Bronchial epithelial cell (primary cell): ENCODE measurements around the gene MTA1. TPM values are rescaled to one million over a fixed set of nuclear protein-coding genes. Genes with fewer than 3 reads are reported as not detected.

Experiments
- DNase-seq: peaks from one replicate; pipeline ENCODE4 v3.0.0-alpha.2; 2010; ENCODE audit warnings: low read depth
- FAIRE-seq: peaks from 2 replicates; lab custom pipeline; 2011; peaks lifted over from hg19 to GRCh38; lab: Jason Lieb, UNC
- H3K27me3 ChIP-seq: 2 replicates; pipeline ENCODE4 v1.5.1; 2011; ENCODE audit warnings: low read length; ENCODE audit not compliant: control insufficient read depth, insufficient read depth
- H3K36me3 ChIP-seq: 2 replicates; pipeline ENCODE4 v1.5.1; 2011; ENCODE audit warnings: low read length; ENCODE audit not compliant: control insufficient read depth, insufficient read depth
- H3K4me3 ChIP-seq: 2 replicates; pipeline ENCODE4 v1.5.1; 2011; ENCODE audit warnings: mild to moderate bottlenecking, low read depth, low read length, control low read depth
- total RNA-seq: library from RNA; depleted of rRNA; stranded (reverse); fragments of >200 nt; gene quantifications from 2 replicates; pipeline ENCODE4 v1.2.1, GENCODE V29; 2014
- TF ChIP-seq, protein P1 (sequence below): IDR thresholded peaks from 2 replicates; pipeline ENCODE4 v1.5.1; 2011; ENCODE audit warnings: mild to moderate bottlenecking, moderate library complexity, low read length, control low read depth, inconsistent platforms; ENCODE audit not compliant: insufficient read depth, severe bottlenecking

MTA1 gene
- total RNA-seq, 1 donor from 2014 or later = 25.5 TPM

DNA sequence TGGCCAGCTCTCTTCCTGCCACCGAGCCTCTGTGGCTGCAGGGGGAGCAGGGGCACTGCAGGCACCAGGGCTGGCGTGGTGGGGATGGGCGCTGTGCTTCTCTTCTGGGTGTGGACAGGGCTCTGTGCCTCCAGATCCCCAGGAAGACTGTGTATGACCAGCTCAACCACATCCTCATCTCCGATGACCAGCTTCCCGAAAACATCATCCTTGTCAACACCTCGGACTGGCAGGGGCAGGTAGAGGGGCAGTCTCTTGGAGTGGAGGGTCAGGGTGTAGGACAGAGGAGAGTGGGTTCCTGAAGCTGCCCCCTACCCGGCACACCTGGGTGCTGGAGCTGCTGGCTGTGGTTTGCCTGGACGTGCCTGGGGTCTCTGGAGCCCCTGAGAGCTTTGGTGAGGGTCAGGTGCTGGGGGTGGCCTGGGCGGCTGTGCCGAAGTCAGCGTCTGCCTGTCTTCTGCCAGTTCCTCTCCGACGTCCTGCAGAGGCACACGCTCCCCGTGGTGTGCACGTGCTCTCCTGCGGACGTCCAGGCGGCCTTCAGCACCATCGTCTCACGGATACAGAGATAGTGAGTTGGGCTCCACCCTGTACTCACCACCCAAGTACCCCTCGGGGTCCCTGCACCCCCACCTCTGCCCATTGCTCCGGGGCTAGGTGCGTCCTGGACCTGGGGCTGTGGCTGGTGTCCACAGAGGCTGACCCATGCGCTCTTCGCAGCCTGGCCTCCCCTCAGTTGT is 37.1 kb upstream of the MTA1 start:
- Histone ChIP-seq H3K27me3 (no peaks in the 10 kb centered on the region), H3K4me3 (no peak overlapping the region), H3K36me3 (peaks cover 18% of the 10 kb centered on the region)
- TF ChIP-seq, protein P1, sequence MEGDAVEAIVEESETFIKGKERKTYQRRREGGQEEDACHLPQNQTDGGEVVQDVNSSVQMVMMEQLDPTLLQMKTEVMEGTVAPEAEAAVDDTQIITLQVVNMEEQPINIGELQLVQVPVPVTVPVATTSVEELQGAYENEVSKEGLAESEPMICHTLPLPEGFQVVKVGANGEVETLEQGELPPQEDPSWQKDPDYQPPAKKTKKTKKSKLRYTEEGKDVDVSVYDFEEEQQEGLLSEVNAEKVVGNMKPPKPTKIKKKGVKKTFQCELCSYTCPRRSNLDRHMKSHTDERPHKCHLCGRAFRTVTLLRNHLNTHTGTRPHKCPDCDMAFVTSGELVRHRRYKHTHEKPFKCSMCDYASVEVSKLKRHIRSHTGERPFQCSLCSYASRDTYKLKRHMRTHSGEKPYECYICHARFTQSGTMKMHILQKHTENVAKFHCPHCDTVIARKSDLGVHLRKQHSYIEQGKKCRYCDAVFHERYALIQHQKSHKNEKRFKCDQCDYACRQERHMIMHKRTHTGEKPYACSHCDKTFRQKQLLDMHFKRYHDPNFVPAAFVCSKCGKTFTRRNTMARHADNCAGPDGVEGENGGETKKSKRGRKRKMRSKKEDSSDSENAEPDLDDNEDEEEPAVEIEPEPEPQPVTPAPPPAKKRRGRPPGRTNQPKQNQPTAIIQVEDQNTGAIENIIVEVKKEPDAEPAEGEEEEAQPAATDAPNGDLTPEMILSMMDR = no peak
- no peak for FAIRE-seq
- no peak for DNase-seq

DNA sequence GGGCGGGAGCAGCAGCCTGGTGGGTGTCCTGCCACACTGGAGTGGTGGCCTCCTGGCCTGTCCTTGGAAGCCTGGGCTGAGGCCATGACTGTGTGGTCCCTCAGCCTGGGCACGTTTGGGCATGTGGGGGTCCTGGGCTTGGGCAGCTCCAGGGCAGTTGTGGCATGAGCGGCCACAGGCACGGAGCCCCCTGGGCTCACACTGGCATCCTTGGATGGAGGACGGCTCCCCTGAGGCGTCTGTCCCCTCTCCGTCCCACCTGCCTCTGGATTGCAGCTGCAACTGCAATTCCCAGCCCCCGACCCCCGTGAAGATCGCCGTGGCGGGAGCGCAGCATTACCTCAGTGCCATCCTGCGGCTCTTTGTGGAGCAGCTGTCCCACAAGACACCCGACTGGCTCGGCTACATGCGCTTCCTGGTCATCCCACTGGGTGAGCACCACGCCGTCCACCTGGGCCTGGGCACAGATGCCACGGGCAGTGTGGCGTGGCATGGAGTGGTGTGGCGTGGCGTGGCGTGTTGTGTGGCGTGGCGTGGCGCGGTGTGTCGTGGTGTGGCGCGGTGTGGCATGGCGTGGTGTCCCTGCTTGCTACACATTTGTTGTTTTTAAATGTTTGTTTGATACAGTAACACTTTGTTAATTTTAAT is 36.4 kb upstream of the MTA1 start:
- H3K36me3 ChIP-seq = peaks cover 20% of the 10 kb centered on the region
- H3K27me3 ChIP-seq = no peaks in the 10 kb centered on the region
- no peak overlapping the region for H3K4me3 ChIP-seq
- FAIRE-seq (no peak), DNase-seq (no peak)
- TF ChIP-seq, protein P1 = no peak

DNA sequence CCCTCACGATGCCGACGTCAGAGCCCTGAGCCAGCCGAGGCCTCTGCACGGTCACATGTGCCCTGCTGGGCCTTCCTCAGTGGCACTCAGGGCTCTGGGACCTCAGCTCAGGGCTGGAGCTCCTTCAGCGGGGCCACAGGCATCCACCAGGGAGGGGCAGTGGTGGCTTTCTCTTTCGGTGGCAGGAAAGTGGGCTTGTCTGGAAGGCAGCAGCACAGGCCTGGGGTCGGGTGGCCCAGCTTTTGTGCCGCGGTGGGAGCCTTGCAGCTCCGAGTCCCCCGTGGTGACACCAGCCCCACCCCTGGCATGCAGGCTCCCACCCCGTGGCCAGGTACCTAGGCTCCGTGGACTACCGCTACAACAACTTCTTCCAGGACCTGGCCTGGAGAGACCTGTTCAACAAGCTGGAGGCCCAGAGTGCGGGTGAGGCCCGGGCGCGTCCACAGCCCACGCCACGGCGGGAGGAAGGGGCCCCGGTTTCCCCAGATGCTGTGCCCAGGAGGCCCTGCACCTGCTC is 35.5 kb upstream of the MTA1 start:
- no peak for DNase-seq
- H3K4me3 ChIP-seq = no peak overlapping the region
- peaks cover 20% of the 10 kb centered on the region for H3K36me3 ChIP-seq
- no peaks in the 10 kb centered on the region for H3K27me3 ChIP-seq
- FAIRE-seq = no peak
- TF ChIP-seq, protein P1 = no peak

DNA sequence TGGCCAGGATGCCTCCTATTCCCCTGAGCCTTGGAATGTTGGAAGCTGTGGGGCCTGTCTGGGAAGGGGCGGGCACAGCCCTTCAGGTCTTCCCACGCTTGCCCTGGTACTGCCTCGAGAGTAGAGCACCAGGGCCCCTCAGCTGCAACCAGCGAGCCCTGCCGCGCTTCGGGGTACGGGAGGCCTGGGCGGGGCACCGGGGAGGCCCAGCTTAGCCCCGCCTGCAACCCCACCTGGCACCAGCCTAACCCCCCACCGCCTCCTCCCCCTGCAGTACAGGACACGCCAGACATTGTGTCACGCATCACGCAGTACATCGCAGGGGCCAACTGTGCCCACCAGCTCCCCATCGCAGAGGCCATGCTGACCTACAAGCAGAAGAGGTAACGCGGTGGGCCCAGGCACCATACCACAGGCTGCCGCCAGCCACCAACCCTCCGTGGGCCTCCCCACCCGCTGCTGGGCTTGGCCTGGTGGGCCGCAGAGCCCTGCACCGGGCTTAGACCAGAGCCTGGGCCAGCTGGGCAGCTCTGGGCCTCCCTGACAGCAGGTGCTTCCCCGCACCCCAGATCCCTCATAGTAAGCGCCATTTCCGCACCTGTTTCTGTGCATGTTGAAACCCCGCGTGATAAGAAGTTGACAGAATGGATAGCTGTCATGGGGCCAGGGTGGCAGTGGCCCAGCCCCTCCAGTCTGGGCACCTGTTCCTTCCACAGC is 34.9 kb upstream of the MTA1 start:
- H3K27me3 ChIP-seq = no peaks in the 10 kb centered on the region
- H3K36me3 ChIP-seq = peaks cover 17% of the 10 kb centered on the region
- no peak for FAIRE-seq
- TF ChIP-seq, protein P1 = no peak
- DNase-seq = no peak
- no peak overlapping the region for H3K4me3 ChIP-seq

DNA sequence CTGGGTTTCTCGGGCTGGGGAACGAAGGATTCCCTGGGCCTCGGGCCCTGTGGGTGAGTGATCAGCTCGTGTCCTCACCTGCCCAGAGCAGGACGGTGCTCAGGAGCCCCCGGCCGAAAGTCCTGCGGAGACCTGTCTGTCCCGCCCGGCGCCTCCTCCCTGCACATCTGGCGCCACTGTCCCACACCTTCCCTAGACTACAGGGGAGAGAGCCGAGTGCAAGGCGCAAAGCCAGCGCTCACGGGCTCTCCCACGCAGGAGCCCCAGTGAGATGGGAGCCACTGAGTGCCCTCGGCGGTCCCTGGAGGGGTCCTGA is 34.3 kb upstream of the MTA1 start:
- TF ChIP-seq, protein P1 = no peak
- H3K4me3 ChIP-seq = no peak overlapping the region
- H3K27me3 ChIP-seq = no peaks in the 10 kb centered on the region
- FAIRE-seq (no peak), DNase-seq (no peak)
- peaks cover 14% of the 10 kb centered on the region for H3K36me3 ChIP-seq
